GM19238 (cell line): ENCODE measurements around the gene PLPP3.

Experiments
- DNase-seq: peaks from one replicate; pipeline ENCODE4 v3.0.0; 2011; ENCODE audit warnings: low spot score; ENCODE audit not compliant: insufficient read length

PLPP3 gene

GRCh38 chr1:56576880-56577405 is 2.4 kb downstream of the PLPP3 start:
- DNase-seq = no peak

DNA sequence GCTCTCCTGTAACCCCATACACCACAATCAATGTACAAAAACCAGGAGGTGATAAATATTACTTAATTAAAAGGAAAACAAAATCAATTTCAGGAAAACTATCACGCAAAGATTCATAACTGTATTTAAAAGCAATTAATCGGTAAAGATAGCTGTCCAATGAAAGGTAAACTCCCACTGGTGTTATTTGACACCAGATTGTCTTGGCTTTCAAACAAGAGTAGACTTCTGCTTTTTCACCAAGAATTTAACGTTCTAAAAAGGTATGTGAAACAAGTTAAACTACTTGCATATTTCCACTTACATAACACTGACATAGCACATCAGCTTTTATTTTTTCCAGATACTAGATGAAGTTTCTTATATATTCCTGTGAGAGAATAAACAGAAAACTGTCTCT is 3.5 kb downstream of the PLPP3 start:
- no peak for DNase-seq

DNA sequence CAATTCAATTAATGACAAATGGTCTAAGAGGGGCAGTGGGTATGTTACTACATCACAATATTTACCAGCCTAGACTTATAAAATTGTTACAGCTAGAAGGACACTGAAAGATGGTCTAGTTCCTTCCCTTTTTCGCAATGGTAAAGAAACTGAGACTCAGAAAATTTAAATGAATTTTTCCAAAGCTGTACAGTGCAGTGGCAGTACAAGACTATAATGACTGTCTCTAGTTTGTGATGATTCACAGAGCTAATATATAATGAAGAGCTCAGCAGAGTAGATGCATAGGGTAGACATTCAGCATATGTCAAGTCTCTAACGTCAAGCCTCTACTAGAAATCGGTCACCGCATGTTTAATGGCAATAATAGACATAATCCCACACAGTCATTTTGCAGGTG is 4.6 kb downstream of the PLPP3 start:
- DNase-seq = no peak

DNA sequence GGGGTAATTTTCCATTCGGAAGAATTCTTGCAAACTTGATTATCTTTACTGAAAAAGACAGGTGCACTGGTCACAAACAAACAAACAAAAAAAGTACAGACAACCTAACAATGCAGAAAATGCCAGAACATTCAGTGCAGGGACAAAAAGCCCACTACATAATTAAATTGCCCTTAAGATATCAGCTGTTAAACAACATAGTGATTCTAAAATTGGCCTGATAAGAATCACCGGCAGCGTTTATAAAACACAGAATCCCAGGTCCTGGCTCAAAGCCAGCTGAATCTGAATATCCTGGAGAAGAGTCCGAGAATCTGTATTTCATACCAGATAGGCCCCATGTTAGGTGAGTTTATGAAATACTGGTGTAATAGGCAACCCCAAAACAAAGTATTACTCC is 6.1 kb downstream of the PLPP3 start:
- DNase-seq = no peak

- DNase-seq = no peak
Observed at GRCh38 chr1:56572334-56573050, 6.9 kb downstream of the PLPP3 start.

DNA sequence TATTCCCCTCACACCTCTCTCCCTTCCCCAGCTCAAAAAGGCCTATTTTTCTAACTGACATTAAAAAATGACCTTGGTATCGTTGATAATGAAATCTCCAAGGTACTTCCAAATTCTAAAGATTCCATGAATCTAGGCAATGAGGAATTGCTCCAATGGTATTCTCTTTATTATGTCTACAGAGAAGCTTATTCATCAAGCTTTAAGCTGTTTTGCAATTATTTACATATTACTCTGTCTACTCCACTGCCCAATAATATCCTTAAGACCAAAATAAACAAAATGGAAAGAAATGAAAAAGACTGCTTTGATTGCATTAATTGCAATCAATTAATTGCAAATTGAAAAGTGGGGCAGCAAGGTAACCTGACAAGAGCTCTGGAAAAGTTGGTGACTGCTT is 7.9 kb downstream of the PLPP3 start:
- no peak for DNase-seq

GRCh38 chr1:56570924-56571372 is 8.4 kb downstream of the PLPP3 start:
- no peak for DNase-seq

DNA sequence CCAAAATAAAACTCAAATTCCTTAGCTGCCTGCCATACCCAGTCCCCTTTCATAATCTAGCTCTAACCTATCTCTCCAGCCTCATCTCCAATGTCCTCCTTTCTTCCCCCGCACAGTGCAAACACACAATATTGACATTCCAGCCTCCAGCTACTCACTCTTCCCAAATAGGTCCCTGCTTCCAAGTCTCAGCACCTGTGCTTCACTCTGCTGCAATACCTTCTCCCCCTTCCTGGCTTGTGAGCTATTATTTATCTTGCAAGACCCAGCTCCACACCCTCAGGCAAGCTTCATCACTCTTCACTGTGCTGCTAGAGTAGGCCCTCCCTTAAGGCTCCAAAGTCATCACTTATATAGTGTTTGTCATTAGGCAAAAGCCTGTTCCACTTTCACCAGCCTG is 9.7 kb downstream of the PLPP3 start:
- no peak for DNase-seq

DNA sequence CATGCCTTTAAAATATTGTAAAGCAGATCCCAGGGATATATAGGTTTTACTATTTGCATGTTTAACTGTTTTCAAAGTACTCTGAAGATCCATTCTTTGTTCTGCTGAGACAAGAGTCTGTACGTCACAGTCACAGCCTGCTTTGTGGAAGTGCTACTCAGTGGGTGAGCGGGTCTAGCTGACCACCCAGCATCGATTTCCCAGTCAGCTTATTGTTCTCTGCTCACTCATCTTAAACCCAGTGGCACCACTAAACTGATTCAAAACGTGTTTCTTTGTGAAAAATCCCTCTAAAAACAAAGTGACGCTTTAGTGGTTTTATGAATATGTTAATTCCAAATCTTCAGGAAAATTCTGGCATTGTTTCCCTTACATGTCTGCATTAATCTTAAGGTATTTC is 12.4 kb downstream of the PLPP3 start:
- no peak for DNase-seq

DNA sequence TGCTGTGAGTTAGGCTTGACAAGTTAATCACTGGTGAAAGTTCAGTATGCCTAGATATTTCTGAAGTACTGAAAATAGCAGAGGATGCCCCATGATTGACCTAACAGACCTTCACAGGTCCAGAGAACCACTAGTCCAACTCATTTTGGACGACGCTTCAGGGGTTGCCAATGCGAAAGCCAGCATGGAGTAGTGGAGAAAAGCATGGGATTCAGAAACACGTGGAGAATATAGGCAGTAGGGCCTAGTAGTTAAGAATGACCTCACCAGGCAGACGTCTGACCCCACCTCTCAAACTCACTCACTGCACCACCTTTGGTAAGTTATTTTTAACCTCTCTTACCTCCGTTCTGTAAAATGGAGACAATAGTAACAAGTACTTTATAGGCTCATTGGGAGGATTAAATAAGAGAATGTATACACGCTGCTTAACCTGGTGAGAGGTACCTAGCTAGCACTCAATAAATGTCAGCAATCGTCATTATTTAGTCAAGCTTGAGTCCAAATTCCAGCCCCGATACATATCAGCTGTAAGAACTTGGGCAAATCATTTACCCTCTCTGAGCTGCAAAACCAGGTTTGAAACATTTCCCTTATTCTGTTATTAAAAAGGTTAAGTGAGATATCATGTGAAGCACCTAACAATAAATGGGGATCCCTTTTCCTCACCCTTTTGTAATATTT is 13.2 kb downstream of the PLPP3 start:
- DNase-seq = no peak

GRCh38 chr1:56564615-56565014 is 14.7 kb downstream of the PLPP3 start:
- DNase-seq = no peak

DNA sequence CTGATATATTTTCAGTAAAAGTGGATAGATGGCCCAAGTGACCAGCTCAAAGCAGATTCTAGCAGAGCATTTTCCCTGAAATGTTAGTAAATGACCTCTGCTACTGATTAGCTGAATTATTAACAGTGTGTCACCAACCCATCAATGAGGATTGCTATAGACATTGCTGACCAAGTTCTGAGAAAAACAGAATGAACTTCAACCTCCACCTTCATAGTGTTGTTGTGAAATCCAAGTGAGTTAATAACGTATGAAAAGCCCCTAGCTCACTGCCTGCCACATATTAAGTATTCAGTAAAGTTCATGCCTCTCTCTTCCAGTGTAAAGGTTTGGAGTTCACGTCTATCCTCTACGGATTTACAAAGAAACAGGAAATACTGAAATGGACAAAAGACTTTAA is 15.8 kb downstream of the PLPP3 start:
- DNase-seq = no peak

DNA sequence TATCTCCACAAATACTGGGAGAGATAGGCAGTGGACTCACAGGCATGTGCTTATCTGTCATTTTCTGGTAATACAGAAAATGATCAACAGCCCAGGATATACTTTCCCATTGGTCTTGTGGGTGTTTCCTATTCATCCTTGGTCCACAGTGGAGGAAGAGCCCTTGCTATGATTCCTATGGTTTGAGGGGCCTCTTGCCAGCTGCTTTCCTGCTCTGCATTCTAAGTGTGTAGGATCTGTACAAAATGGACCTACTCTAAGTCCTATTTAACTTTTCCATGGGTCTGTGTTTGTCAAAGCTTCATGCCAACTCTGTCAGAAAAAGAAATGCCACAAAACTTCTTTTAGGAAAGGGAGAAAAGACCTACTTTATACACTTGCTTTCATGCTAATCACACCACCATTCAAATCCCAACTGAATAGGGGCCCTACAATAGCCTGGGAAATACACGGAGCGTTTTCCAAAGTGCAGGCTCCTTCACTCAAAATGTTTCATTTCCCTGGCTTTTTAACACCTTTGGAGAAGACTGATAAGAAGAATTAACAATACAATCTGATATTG is 16.4 kb downstream of the PLPP3 start:
- DNase-seq = no peak

DNA sequence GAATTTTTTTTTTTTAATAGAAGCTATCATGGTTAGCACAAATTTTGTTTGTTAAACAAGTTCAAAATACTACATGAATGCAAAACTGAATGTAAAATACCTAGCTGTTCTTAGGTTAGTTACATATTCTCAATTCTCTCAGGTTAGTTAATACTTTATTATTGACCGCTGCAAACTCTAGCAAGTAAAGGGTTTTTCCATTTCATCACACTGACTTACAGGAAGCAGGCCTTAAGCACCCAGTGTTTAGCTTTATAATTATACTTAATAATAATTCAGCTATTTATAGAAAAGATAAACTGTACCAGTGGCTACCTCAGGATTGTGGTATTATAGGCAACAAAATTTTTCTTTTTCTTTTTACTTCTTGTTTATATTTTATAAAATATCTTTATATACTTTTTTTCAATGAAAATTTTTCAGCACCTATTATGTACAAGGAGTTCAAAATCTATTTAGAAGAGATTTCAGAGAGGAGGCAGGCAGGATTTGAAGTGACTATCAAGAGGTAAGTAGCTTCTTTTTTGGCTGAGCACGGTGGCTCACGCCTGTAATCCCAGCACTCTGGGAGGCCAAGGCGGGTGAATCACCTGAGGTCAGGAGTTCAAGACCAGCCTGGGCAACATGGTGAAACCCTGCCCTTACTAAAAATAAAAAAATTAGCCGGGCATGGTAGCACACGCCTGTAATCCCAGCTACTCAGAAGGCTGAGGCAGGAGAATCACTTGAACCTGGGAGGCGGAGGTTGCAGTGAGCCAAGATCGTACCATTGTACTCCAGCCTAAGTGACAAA is 17.9 kb downstream of the PLPP3 start:
- DNase-seq = no peak

DNA sequence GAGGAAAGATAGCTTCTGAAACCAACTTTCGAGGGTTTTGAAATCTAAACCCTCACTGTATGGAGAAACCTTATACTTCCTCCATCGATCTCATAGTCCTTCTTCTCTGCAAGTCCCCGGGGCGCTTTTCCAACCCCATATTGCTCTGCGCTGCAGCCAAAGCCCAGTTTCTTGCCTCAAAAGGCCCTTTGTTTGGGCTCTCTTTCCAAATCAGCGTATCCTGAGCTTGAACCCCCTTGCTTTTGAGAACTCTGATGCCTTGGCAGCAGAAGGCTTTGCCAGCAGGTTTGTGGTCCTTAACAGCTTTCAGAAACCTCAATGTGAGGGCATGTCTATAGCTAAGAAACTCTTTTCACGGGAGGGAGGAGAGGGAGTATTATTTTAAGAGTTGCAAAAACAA is 21.6 kb downstream of the PLPP3 start:
- DNase-seq = no peak

DNA sequence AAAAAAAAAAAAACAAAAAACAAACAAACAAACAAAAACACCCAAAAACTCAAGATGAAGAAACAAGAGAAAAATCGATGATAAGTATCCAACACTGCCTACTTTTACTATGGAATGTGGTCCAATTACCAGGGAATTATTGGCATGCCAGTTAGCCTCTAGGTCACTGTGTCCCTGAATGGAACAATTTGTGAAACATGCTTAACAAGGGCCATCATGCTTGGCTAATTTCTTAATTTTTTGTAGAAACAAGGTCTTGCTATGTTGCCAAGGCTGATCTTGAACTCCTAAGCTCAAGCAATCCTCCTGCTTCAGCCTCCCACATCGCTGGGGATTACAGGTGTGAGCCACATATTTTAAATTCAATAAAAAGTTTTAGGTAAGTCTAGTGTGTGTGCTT is 23.9 kb downstream of the PLPP3 start:
- no peak for DNase-seq

- DNase-seq = no peak
Observed at GRCh38 chr1:56553046-56553445, 26.3 kb downstream of the PLPP3 start.

- DNase-seq = no peak
Observed at GRCh38 chr1:56552349-56552748, 27.0 kb downstream of the PLPP3 start.

DNA sequence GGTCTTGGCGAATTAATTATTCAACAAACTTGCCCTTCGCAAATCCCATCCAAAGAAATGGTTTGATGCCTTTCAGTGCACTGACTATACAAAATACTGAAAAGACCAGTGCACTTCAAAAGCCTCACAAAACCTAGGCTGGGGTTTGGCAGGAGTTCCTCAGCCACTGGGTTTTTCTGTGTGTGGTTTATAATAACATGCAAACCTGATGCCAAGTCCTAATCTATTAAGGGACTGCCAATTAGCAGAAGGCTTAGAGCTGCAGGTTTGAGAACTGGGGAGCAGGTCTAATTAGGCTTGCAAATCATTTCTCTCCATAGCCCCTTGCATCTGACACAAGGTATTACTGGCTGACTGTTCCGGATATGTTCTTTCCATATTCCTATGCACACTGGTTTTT is 27.7 kb downstream of the PLPP3 start:
- DNase-seq = no peak

DNA sequence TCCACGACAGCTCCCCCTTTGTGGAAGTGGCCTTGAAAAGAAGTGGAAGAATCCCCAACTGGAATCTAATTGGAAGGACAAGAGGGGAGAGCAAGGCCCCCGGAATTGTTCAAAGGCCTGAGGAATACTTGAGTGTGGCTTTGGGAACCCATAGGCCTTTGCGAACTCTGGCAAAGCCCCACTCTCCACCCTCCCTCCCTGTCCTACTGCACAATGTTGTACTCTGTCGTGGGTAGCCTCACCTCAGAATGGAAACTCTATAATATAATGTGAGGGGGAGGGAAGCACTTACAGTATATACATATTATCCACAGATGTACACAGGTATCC is 28.5 kb downstream of the PLPP3 start:
- DNase-seq = no peak

- no peak for DNase-seq
Observed at GRCh38 chr1:56550138-56550858, 29.1 kb downstream of the PLPP3 start.
